Smooth muscle cell (in vitro differentiated cells): ENCODE data around the gene SAMHD1. TPM values are rescaled to one million over a fixed set of nuclear protein-coding genes. Genes with fewer than 3 reads are reported as not detected.

Experiments used
- DNase-seq: peaks from one replicate; lab custom pipeline; 2025; ENCODE audit not compliant: unreplicated experiment; lab: John Stamatoyannopoulos, UW
- H2AFZ ChIP-seq: fragments of 200-600 bp; sonication (generic); 2 replicates; pipeline ENCODE4 v1.6.0; 2016; ENCODE audit warnings: antibody characterized with exemption, low read depth, mild to moderate bottlenecking
- H3F3A ChIP-seq: fragments of 200-600 bp; sonication (generic); 2 replicates; pipeline ENCODE4 v1.6.0; 2017; ENCODE audit warnings: antibody characterized with exemption, low read depth
- H3K27ac ChIP-seq: fragments of 200-600 bp; sonication (generic); 2 replicates; pipeline ENCODE4 v1.5.1; 2016; ENCODE audit warnings: low read depth, mild to moderate bottlenecking
- H3K27me3 ChIP-seq: fragments of 200-600 bp; sonication (generic); 2 replicates; pipeline ENCODE4 v1.6.1; 2016; ENCODE audit warnings: low read depth, mild to moderate bottlenecking
- H3K36me3 ChIP-seq: fragments of 200-600 bp; sonication (generic); 2 replicates; pipeline ENCODE4 v1.5.1; 2016; ENCODE audit warnings: low read depth
- H3K4me1 ChIP-seq: fragments of 200-600 bp; sonication (generic); 2 replicates; pipeline ENCODE4 v1.5.1; 2016; ENCODE audit warnings: low read depth
- H3K4me2 ChIP-seq: fragments of 200-600 bp; sonication (generic); 2 replicates; pipeline ENCODE4 v1.6.0; 2016; ENCODE audit warnings: mild to moderate bottlenecking
- H3K4me3 ChIP-seq: fragments of 200-600 bp; sonication (generic); 2 replicates; pipeline ENCODE4 v1.5.1; 2016; ENCODE audit warnings: mild to moderate bottlenecking
- H3K79me2 ChIP-seq: fragments of 200-600 bp; sonication (generic); 2 replicates; pipeline ENCODE4 v1.6.0; 2016; ENCODE audit warnings: low read depth, mild to moderate bottlenecking
- H3K9ac ChIP-seq: fragments of 200-600 bp; sonication (generic); 2 replicates; pipeline ENCODE4 v1.6.0; 2016; ENCODE audit warnings: low read depth
- H3K9me3 ChIP-seq: fragments of 200-600 bp; sonication (generic); replicated peaks from 2 replicates; pipeline ENCODE4 v1.5.1; 2016; ENCODE audit warnings: low read depth
- H4K20me1 ChIP-seq: fragments of 200-600 bp; sonication (generic); 2 replicates; pipeline ENCODE4 v1.6.0; 2016; ENCODE audit warnings: low read depth
- CTCF ChIP-seq: fragments of 200-600 bp; sonication (generic); IDR thresholded peaks from 2 replicates; pipeline ENCODE4 v1.5.1; 2017; ENCODE audit warnings: borderline replicate concordance, mild to moderate bottlenecking, antibody characterized with exemption; ENCODE audit not compliant: insufficient read depth, poor library complexity, severe bottlenecking
- WGBS: methylation state at CpG from one replicate; pipeline ENCODE4 v1.1.7; 2016; ENCODE audit warnings: low lambda C conversion rate; 5-methylcytosine and 5-hydroxymethylcytosine counted together
- polyA plus RNA-seq: library from polyadenylated mRNA; unstranded; fragments of >200 nt; fragmentation: Nextera tagmentation; extraction: Ambion mirVana; gene quantifications from 2 replicates; pipeline ENCODE4 v1.2.1, GENCODE V29; 2016
- total RNA-seq: library from RNA; depleted of rRNA; stranded (reverse); fragments of >200 nt; gene quantifications from 2 replicates; pipeline ENCODE4 v1.2.3, GENCODE V29; 2014

SAMHD1 gene
- total and polyA plus RNA-seq, 2 experiments from 2014 or later = 2.1 to 4.6 TPM

- no peaks in the 10 kb centered on the region for H3K79me2 ChIP-seq
- H3K27me3 ChIP-seq = no peaks in the 10 kb centered on the region
- H3F3A ChIP-seq = no peaks in the 10 kb centered on the region
- 93% methylated on average over 6 of the region's 6 CpGs for WGBS
- H3K9ac ChIP-seq = no peak overlapping the region
- H4K20me1 ChIP-seq = no peaks in the 10 kb centered on the region
- no peak for DNase-seq
- TF ChIP-seq CTCF = no peak
- H3K4me3 ChIP-seq = no peak overlapping the region
- H3K4me1 ChIP-seq = no peaks in the 10 kb centered on the region
- no peak overlapping the region for H3K4me2 ChIP-seq
- H3K27ac ChIP-seq = no peak overlapping the region
- no peaks in the 10 kb centered on the region for H3K36me3 ChIP-seq
- no peak overlapping the region for H2AFZ ChIP-seq
- no peaks in the 10 kb centered on the region for H3K9me3 ChIP-seq
Observed at GRCh38 chr20:36984257-36984638, 32.7 kb upstream of the SAMHD1 start.

GRCh38 chr20:36975099-36975818, 23.8 kb upstream of the SAMHD1 start:
- no peaks in the 10 kb centered on the region for H3F3A ChIP-seq
- H3K27ac ChIP-seq = no peak overlapping the region
- 84% methylated on average over 3 of the region's 3 CpGs for WGBS

GRCh38 chr20:36974660-36975059, 23.2 kb upstream of the SAMHD1 start:
- no peak for TF ChIP-seq CTCF
- H3K4me3 ChIP-seq = no peak overlapping the region
- no peak overlapping the region for H3K9ac ChIP-seq
- 94% methylated on average over 3 of the region's 3 CpGs for WGBS
- H4K20me1 ChIP-seq = no peaks in the 10 kb centered on the region
- no peaks in the 10 kb centered on the region for H3K9me3 ChIP-seq
- H3K4me2 ChIP-seq = no peak overlapping the region
- no peak overlapping the region for H3K27ac ChIP-seq
- no peaks in the 10 kb centered on the region for H3F3A ChIP-seq
- no peaks in the 10 kb centered on the region for H3K36me3 ChIP-seq
- no peaks in the 10 kb centered on the region for H3K4me1 ChIP-seq
- H3K27me3 ChIP-seq = no peaks in the 10 kb centered on the region
- no peaks in the 10 kb centered on the region for H3K79me2 ChIP-seq
- no peak for DNase-seq
- no peak overlapping the region for H2AFZ ChIP-seq

More at GRCh38 chr20:36975099-36975818, 23.8 kb upstream of the SAMHD1 start:
- Histone ChIP-seq H3K9ac (no peak overlapping the region), H3K4me3 (no peak overlapping the region), H3K9me3 (no peaks in the 10 kb centered on the region), H3K36me3 (no peaks in the 10 kb centered on the region), H4K20me1 (no peaks in the 10 kb centered on the region), H3K4me1 (no peaks in the 10 kb centered on the region), H3K79me2 (no peaks in the 10 kb centered on the region), H3K4me2 (no peak overlapping the region), H2AFZ (no peak overlapping the region), H3K27me3 (no peaks in the 10 kb centered on the region)
- no peak for TF ChIP-seq CTCF
- DNase-seq = no peak

GRCh38 chr20:36971103-36971502, 19.6 kb upstream of the SAMHD1 start:
- Histone ChIP-seq H3K4me3 (no peak overlapping the region), H3K36me3 (no peaks in the 10 kb centered on the region), H3K27me3 (no peaks in the 10 kb centered on the region), H3K4me2 (no peak overlapping the region), H3K9ac (no peak overlapping the region), H3K27ac (no peak overlapping the region), H3F3A (no peaks in the 10 kb centered on the region), H3K4me1 (no peaks in the 10 kb centered on the region), H3K79me2 (no peaks in the 10 kb centered on the region), H4K20me1 (no peaks in the 10 kb centered on the region), H3K9me3 (no peaks in the 10 kb centered on the region), H2AFZ (no peak overlapping the region)
- DNase-seq = no peak
- no peak for TF ChIP-seq CTCF
- WGBS = 67% methylated on average over 1 of the region's 1 CpG
